Endothelial cell of hepatic sinusoid (primary cell): ENCODE results near the gene OR10G6.
"Not testable (repeated sequence)": the region's sequence is repeated elsewhere in the genome, so short reads cannot be mapped to it uniquely, and the experiment has no call there.

Experiments
- in situ Hi-C: cut with HindIII; loops from 2 replicates; pipeline ENCODE4 v1.10.0; 2017; ENCODE audit warnings: low sequenced_read_pairs

The OR10G6 gene

DNA sequence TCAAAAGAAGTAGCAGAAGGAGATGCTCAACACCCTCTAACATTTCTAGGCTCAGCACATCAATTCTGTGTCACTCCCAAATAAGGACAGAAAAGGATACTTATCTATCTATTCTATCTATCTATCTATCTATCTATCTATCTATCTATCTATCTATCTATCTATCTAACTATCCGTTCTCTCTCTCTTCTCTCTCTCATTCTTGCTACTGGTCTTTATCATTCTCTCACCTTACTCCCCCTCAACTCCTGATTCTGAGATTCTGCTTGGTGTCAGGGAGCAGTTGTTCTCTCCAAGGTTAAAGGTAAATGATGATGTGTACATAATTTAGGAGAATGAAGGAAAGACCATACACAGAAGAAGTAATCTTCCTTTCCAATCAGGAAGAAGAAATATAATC is at the start of gene OR10G6:
Gene OR10G6, minus strand, starts transcription at position 43 of the 400 bp plus-strand sequence. Its CDS starts 0 bp downstream, at position 43.
- in situ Hi-C loops, result no loop called here

GRCh38 chr11:124043420-124043819 is 48.5 kb upstream of the OR10G6 start:
- in situ Hi-C loops, result no loop called here

GRCh38 chr11:124041254-124041653 is 46.3 kb upstream of the OR10G6 start, which contains the start of gene OR10G7:
Gene OR10G7 (minus strand): TSS chr11:124041325. CDS start chr11:124039001, 2,324 bp downstream.
- in situ Hi-C loops, result no loop called here

DNA sequence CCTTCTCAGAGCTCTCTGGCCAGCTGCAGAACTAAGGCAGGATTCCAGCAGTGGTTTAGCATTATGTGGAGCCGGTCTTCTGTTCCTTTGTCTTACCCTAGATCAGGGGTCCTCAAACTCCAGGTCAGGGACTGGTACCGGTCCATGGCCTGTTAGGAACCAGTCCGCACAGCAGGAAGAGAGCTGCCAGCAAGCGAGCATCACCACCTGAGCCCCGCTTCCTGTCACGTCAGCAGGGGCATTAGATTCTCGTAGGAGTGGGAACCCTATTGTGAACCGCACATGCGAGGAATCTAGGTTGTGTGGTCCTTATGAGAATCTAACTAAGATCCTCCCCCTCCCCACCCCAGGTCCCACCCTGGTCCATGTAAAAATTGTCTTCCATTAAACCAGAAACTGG is 44.6 kb upstream of the OR10G6 start:
- in situ Hi-C loops, result no loop called here

DNA sequence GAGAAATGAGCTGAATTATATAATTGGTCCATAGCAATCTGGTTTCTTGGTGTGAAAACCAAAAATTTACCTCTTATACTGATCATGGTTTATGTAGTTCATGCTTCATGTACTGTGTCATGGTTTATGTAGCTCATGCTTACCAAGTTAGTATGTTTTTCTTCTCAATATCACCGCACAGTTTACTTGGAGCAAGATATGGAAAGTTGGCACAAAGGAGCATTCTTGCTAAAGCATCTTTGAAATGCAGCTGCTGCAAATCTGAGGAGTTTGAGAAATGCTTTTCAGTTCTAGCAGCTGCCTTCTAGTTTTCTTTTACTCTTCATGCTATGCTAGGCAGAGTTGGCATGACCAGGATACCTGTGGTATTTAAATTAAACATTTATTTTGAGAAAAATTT is 41.7 kb upstream of the OR10G6 start:
- in situ Hi-C loops, result no loop called here

- in situ Hi-C loops, result loop anchor here (10.0 kb wide), 1 partner anchor 92 kb away; the partner anchor contains the start of gene OR4D5
These were observed 31.5 kb upstream of the OR10G6 start, which contains the start of gene OR10G8 for GRCh38 chr11:124026498-124026897. Gene OR10G8 (plus strand): TSS chr11:124026798. CDS start chr11:124029623, 2,825 bp downstream.

DNA sequence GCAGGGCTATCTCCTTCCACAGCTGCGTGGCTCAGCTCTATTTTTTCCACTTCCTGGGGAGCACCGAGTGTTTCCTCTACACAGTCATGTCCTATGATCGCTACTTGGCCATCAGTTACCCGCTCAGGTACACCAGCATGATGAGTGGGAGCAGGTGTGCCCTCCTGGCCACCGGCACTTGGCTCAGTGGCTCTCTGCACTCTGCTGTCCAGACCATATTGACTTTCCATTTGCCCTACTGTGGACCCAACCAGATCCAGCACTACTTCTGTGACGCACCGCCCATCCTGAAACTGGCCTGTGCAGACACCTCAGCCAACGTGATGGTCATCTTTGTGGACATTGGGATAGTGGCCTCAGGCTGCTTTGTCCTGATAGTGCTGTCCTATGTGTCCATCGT is 20.9 kb upstream of the OR10G6 start:
- in situ Hi-C loops, result not testable (repeated sequence)

DNA sequence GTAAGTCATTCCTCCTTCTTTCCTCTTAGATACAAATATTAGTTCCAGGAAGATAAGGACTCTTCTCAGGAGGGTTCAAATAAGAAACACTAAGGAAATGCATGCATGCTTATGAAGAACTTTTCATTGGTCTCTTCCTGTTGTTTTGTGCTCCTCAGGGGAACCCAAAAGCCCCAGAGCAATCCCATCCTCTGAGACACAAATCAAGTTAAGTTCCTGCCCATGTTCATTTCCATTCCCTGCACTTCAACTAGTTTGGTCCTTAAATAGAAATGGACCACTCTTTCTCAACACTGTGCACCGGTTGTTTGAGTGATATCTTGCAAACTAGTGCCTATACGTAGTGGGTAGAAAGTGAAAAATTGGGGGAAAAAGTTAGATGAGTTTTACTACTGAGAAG is 17.7 kb upstream of the OR10G6 start, which contains the start of gene OR10G4:
Gene OR10G4, plus strand, starts transcription at position 301 of the 400 bp plus-strand sequence. CDS start 2,578 bp downstream, outside the sequence.
- in situ Hi-C loops, result no loop called here

DNA sequence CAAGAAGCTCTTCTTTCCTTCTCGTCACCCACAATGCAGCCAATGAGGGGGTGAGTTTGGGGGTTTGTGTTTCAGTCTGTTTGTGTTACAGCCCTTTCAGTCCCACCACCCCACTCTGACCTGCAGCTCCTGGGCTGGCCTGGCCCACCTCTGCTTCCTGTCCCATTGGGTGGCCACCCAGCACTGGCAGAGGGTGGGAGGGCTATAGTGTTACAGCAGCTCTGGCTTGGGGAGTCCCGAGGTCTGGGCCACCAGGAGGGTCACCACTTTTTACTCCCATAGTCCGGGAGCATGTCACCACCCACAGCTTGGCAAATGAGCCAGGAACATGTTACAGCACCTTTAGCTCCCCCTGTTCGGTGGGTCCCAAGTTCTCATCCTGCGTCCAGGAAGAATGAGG is 15.7 kb downstream of the OR10G6 start:
- in situ Hi-C loops, result no loop called here

DNA sequence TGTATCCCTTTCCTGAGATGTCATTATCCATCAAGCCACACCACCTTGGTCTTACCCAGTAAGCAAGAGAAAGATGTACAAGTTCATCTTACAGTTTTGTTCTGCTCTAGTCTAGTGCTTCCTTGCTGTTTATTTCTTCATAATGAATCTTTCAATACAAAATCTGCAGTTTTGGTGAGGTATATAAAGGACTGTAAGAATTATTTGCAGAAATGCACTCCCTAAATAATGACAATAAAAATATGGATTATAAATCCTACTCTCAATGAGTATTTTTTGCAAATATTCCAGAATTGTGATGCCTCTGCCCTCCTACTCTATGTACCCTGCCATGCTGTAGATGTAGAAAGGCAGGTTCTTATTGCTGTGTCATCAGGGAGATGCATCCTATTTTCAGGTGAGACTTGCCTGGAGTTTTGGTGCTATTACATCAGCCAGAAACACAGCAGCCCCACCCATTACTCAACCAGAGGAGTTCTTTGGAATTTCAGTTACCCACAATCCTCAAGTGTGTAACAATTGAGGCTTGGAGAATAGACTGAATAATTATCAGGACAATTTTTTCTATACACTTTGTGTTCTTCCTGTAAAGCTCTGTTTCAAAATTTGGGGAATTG is 17.1 kb downstream of the OR10G6 start, which contains the start of gene OR10S1:
Gene OR10S1, minus strand, starts transcription at position 51 of the 617 bp plus-strand sequence. CDS start 117 bp downstream, outside the sequence.
- in situ Hi-C loops, result no loop called here

- in situ Hi-C loops, result no loop called here
These were observed 18.0 kb downstream of the OR10G6 start for GRCh38 chr11:123976770-123977560.

- in situ Hi-C loops, result no loop called here
These were observed 21.1 kb downstream of the OR10G6 start for GRCh38 chr11:123973816-123974215.

DNA sequence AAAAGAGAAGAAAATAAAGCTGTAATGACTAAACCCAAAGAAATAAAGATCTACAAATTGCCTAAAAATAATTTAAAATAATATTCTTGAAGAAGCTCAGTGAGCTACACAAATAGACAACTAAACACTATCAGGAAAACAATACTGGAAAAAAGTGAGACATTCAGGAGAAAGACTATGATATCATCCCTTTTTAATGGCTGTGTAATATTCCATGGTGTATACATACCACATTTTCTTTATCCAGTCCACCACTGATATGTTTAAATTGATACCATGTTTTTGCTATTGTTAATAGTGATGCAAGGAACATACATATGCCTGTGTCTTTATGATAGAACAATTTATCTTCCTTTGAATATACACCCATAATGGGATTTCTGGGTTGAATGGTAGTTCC is 38.2 kb downstream of the OR10G6 start:
- in situ Hi-C loops, result no loop called here

DNA sequence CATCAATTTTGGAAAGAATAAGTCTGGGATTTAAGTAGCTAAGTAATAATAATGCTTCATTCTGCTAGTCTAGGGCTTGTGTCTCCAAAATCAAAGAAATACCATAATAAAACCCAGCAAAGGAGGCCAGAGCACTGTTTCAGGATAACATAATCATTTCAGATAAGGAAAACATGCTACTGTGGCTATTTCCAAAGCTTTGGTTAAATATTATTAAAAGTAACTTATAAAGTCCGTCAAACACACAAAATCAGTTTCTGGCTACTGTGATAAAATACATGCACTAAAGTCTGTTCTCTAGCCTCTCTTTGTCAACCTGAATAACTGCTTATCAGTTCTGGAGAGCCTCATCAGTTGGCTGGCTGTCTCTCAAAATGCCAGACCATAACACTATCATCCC is 49.8 kb downstream of the OR10G6 start:
- in situ Hi-C loops, result no loop called here
